Measurements from ENCODE around the gene TTYH1. TPM values are rescaled to one million over a fixed set of nuclear protein-coding genes. Genes with fewer than 3 reads are reported as not detected.

TTYH1 gene
- total RNA-seq, 2 donors from 2014 or later, result not detected

GRCh38 chr19:54461210-54461609 is 45.9 kb downstream of the TTYH1 start:
- no peak for TF ChIP-seq CTCF (IDR thresholded peaks at IDR 0.05)
- DNase-seq (ENCODE audit: low spot score) (no peak), ATAC-seq (ENCODE audit: insufficient number of reproducible peaks, low FRiP score, low read depth) (no peak)
- Histone ChIP-seq H3K27ac (no peak overlapping the region), H3K4me3 (no peak overlapping the region), H3K9me3 (no peaks in the 10 kb centered on the region), H3K27me3 (replicated peaks; ENCODE audit: insufficient read depth) (no peaks in the 10 kb centered on the region), H3K36me3 (peaks cover 59% of the 10 kb centered on the region), H3K4me1 (ENCODE audit: control insufficient read depth in 1 of 2, low read depth in 2 of 2) (peaks cover 9 to 23% of the 10 kb centered on the region in 2 donors)

GRCh38 chr19:54461613-54462012 is 46.3 kb downstream of the TTYH1 start:
- Histone ChIP-seq H3K36me3 (peaks cover 55% of the 10 kb centered on the region), H3K27ac (peak overlapping the region in 1 of 2 donors; percentile 97)
- ATAC-seq (ENCODE audit: insufficient number of reproducible peaks, low FRiP score, low read depth), result no peak

GRCh38 chr19:54462047-54462654 is 46.9 kb downstream of the TTYH1 start:
- Histone ChIP-seq H3K9me3 (no peaks in the 10 kb centered on the region), H3K27ac (peak overlapping the region; percentile 96 to 97), H3K36me3 (peaks cover 49% of the 10 kb centered on the region), H3K4me1 (ENCODE audit: control insufficient read depth in 1 of 2, low read depth in 2 of 2) (peaks cover 9 to 23% of the 10 kb centered on the region in 2 donors), H3K4me3 (peak overlapping the region; percentile 75), H3K27me3 (replicated peaks; ENCODE audit: insufficient read depth) (no peaks in the 10 kb centered on the region)
- no peak for TF ChIP-seq CTCF (IDR thresholded peaks at IDR 0.05)
- no peak for ATAC-seq (ENCODE audit: insufficient number of reproducible peaks, low FRiP score, low read depth)
- no peak for DNase-seq (ENCODE audit: low spot score)

More at GRCh38 chr19:54461613-54462012, 46.3 kb downstream of the TTYH1 start:
- peaks cover 9 to 23% of the 10 kb centered on the region in 2 donors for H3K4me1 ChIP-seq (ENCODE audit: control insufficient read depth in 1 of 2, low read depth in 2 of 2)
- no peaks in the 10 kb centered on the region for H3K27me3 ChIP-seq (replicated peaks; ENCODE audit: insufficient read depth)
- no peak for DNase-seq (ENCODE audit: low spot score)
- H3K9me3 ChIP-seq, result no peaks in the 10 kb centered on the region
- no peak for TF ChIP-seq CTCF (IDR thresholded peaks at IDR 0.05)
- H3K4me3 ChIP-seq, result no peak overlapping the region

GRCh38 chr19:54462655-54463530 is 47.6 kb downstream of the TTYH1 start:
- Histone ChIP-seq H3K27me3 (replicated peaks; ENCODE audit: insufficient read depth) (no peaks in the 10 kb centered on the region), H3K27ac (peak overlapping the region; percentile 96 to 97), H3K4me1 (ENCODE audit: control insufficient read depth in 1 of 2, low read depth in 2 of 2) (peaks cover 9 to 23% of the 10 kb centered on the region in 2 donors), H3K36me3 (peaks cover 42% of the 10 kb centered on the region), H3K4me3 (peak overlapping the region; percentile 75), H3K9me3 (no peaks in the 10 kb centered on the region)
- ATAC-seq (ENCODE audit: insufficient number of reproducible peaks, low FRiP score, low read depth) (peak; percentile 14), DNase-seq (ENCODE audit: low spot score) (no peak)
- TF ChIP-seq CTCF (IDR thresholded peaks at IDR 0.05), result no peak

- peak within 1 kb of the TSS; percentile 96 to 97 for H3K27ac ChIP-seq
- H3K4me3 ChIP-seq, result peak within 1 kb of the TSS; percentile 75
- no peak for TF ChIP-seq CTCF (IDR thresholded peaks at IDR 0.05)
- DNase-seq (ENCODE audit: low spot score) (peak; percentile 100), ATAC-seq (ENCODE audit: insufficient number of reproducible peaks, low FRiP score, low read depth) (peak; percentile 82)
- no peaks in the 10 kb centered on the region for H3K9me3 ChIP-seq
- no peaks in the 10 kb centered on the region for H3K27me3 ChIP-seq (replicated peaks; ENCODE audit: insufficient read depth)
- peaks cover 9 to 23% of the 10 kb centered on the region in 2 donors for H3K4me1 ChIP-seq (ENCODE audit: control insufficient read depth in 1 of 2, low read depth in 2 of 2)
- H3K36me3 ChIP-seq, result peaks cover 35% of the 10 kb centered on the region
Observed at GRCh38 chr19:54463531-54464043, 48.3 kb downstream of the TTYH1 start, which contains the start of gene LENG9. LENG9 (minus strand) TSS chr19:54463778; CDS start chr19:54463526, 252 bp downstream.

Data from thoracic aorta (tissue), 2 donors.